Right atrium auricular region (tissue), 2 donors: ENCODE results near the gene CPXM2. TPM values are rescaled to one million over a fixed set of nuclear protein-coding genes. Genes with fewer than 3 reads are reported as not detected.

ENCODE experiments used
- DNase-seq: peaks from one replicate; pipeline ENCODE4 v3.0.0-alpha.2; 2019; ENCODE audit warnings: low spot score
- H3K27ac ChIP-seq, 2 donors: fragments of 200-600 bp; sonication (generic); 1 replicate in 1 of 2; 2 replicates in 1 of 2; pipeline ENCODE4 v1.5.1; 2016 to 2019
- H3K27me3 ChIP-seq, 2 donors: fragments of 200-600 bp; sonication (generic); one replicate each; pipeline versions ENCODE4 v1.5.1 to v1.6.0; 2017 to 2019
- H3K36me3 ChIP-seq: fragments of 200-600 bp; sonication (generic); one replicate; pipeline ENCODE4 v1.5.1; 2016
- H3K4me1 ChIP-seq, 2 donors: fragments of 200-600 bp; sonication (generic); one replicate each; pipeline versions ENCODE4 v1.5.1 to v1.6.0; 2017 to 2019
- H3K4me3 ChIP-seq, 2 donors: fragments of 200-600 bp; sonication (generic); 1 replicate in 1 of 2; 2 replicates in 1 of 2; pipeline ENCODE4 v1.5.1; 2017 to 2019; ENCODE audit warnings: mild to moderate bottlenecking in 1 of 2, moderate library complexity in 1 of 2
- H3K9me3 ChIP-seq, 2 donors: fragments of 200-600 bp; sonication (generic); one replicate each; pipeline ENCODE4 v1.5.1; 2019
- total RNA-seq, 2 donors: library from RNA; depleted of rRNA; stranded (reverse); fragments of >200 nt; gene quantifications; one replicate each; pipeline ENCODE4 v1.1.0, GENCODE V29; 2016
- TF ChIP-seq, protein P1 (sequence below), 2 donors: fragments of 200-600 bp; sonication (generic); IDR thresholded peaks; one replicate each; pipeline ENCODE4 v1.5.1; 2019; ENCODE audit warnings: antibody characterized with exemption in 2 of 2

The CPXM2 gene
- total RNA-seq, 2 donors from 2014 or later, result 8.3 to 8.5 TPM

- no peaks in the 10 kb centered on the region for H3K27me3 ChIP-seq
- no peaks in the 10 kb centered on the region for H3K4me1 ChIP-seq
- H3K27ac ChIP-seq, result no peak overlapping the region
- no peak overlapping the region for H3K4me3 ChIP-seq
- H3K36me3 ChIP-seq, result no peaks in the 10 kb centered on the region
- TF ChIP-seq, protein P1, sequence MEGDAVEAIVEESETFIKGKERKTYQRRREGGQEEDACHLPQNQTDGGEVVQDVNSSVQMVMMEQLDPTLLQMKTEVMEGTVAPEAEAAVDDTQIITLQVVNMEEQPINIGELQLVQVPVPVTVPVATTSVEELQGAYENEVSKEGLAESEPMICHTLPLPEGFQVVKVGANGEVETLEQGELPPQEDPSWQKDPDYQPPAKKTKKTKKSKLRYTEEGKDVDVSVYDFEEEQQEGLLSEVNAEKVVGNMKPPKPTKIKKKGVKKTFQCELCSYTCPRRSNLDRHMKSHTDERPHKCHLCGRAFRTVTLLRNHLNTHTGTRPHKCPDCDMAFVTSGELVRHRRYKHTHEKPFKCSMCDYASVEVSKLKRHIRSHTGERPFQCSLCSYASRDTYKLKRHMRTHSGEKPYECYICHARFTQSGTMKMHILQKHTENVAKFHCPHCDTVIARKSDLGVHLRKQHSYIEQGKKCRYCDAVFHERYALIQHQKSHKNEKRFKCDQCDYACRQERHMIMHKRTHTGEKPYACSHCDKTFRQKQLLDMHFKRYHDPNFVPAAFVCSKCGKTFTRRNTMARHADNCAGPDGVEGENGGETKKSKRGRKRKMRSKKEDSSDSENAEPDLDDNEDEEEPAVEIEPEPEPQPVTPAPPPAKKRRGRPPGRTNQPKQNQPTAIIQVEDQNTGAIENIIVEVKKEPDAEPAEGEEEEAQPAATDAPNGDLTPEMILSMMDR (IDR thresholded peaks at IDR 0.05), result no peak
- DNase-seq, result no peak
- no peaks in the 10 kb centered on the region for H3K9me3 ChIP-seq
Measured at GRCh38 chr10:123909866-123910265, 18.3 kb upstream of the CPXM2 start.

- TF ChIP-seq, protein P1 (IDR thresholded peaks at IDR 0.05), result no peak
- no peak overlapping the region for H3K27ac ChIP-seq
- no peak for DNase-seq
- no peaks in the 10 kb centered on the region for H3K27me3 ChIP-seq
- H3K9me3 ChIP-seq, result no peaks in the 10 kb centered on the region
- no peaks in the 10 kb centered on the region for H3K4me1 ChIP-seq
- H3K36me3 ChIP-seq, result no peaks in the 10 kb centered on the region
- H3K4me3 ChIP-seq, result no peak overlapping the region
Measured at GRCh38 chr10:123909426-123909825, 17.8 kb upstream of the CPXM2 start.

- Histone ChIP-seq H3K4me1 (no peaks in the 10 kb centered on the region), H3K9me3 (no peaks in the 10 kb centered on the region), H3K27me3 (no peaks in the 10 kb centered on the region), H3K4me3 (no peak overlapping the region), H3K27ac (no peak overlapping the region), H3K36me3 (no peaks in the 10 kb centered on the region)
- DNase-seq, result no peak
- TF ChIP-seq, protein P1 (IDR thresholded peaks at IDR 0.05), result no peak
Measured at GRCh38 chr10:123908379-123908778, 16.8 kb upstream of the CPXM2 start.

DNA sequence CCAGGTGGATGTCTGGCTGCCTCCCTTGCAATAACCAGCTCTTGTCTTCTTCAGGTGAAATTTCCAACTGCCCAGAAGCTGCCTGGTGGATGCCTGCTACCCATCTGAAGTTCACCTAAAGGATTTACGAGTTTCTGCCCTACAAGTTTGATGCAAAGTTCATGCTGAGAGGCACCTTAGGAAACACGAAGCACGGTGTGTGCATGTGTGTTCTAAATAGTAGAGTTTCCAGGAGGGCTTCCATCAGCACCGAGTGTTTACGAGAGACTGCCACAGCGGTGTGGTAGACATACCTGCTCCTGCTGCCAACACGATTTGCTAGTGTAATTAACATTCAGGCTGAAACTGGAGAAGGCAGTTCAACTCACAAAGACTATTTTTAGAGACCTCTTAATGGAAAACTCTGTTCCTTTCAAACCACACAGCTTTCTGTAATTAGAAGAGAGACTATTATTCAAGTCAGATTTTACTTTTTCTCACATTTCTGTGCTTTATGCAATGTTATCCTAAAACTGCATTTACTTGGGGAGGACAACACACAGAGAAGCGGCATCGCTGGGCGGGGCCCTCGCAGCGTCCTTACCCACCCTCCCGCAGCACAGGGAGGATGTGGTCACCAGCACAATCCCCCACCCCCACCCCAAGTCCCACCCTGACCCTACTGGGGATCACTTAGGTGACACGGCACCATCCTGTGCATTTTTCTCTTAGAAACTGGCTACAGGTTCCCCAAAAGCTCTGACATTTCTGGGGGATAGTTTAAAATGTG lies 15.5 kb upstream of the CPXM2 start:
- no peaks in the 10 kb centered on the region for H3K27me3 ChIP-seq
- TF ChIP-seq, protein P1 (IDR thresholded peaks at IDR 0.05), result no peak
- no peak overlapping the region for H3K4me3 ChIP-seq
- DNase-seq, result no peak
- no peaks in the 10 kb centered on the region for H3K4me1 ChIP-seq
- H3K27ac ChIP-seq, result no peak overlapping the region
- no peaks in the 10 kb centered on the region for H3K36me3 ChIP-seq
- H3K9me3 ChIP-seq, result no peaks in the 10 kb centered on the region

- Histone ChIP-seq H3K27me3 (no peaks in the 10 kb centered on the region), H3K27ac (no peak overlapping the region), H3K4me1 (no peaks in the 10 kb centered on the region), H3K9me3 (no peaks in the 10 kb centered on the region), H3K36me3 (no peaks in the 10 kb centered on the region), H3K4me3 (no peak overlapping the region)
- no peak for DNase-seq
- TF ChIP-seq, protein P1 (IDR thresholded peaks at IDR 0.05), result no peak
Measured at GRCh38 chr10:123906296-123906695, 14.7 kb upstream of the CPXM2 start.
